ENCODE measurements around the gene SLC6A12.

SLC6A12 gene

GRCh38 chr12:234891-235415 lies 21.0 kb upstream of the SLC6A12 start:
- DNase-seq (ENCODE audit: low read depth in 2 of 2): no peak

GRCh38 chr12:234019-234418 lies 20.1 kb upstream of the SLC6A12 start:
- no peak for DNase-seq (ENCODE audit: low read depth in 2 of 2)

GRCh38 chr12:233615-233968 lies 19.6 kb upstream of the SLC6A12 start:
- DNase-seq (ENCODE audit: low read depth in 2 of 2): no peak

- no peak for DNase-seq (ENCODE audit: low read depth in 2 of 2)
Observed at GRCh38 chr12:232731-233614, 19.0 kb upstream of the SLC6A12 start.

- no peak for DNase-seq (ENCODE audit: low read depth in 2 of 2)
Observed at GRCh38 chr12:230925-231671, 17.1 kb upstream of the SLC6A12 start.

- no peak for DNase-seq (ENCODE audit: low read depth in 2 of 2)
Observed at GRCh38 chr12:229441-230191, 15.7 kb upstream of the SLC6A12 start.

GRCh38 chr12:228846-229200 lies 14.9 kb upstream of the SLC6A12 start:
- DNase-seq (ENCODE audit: low read depth in 2 of 2): no peak

- DNase-seq (ENCODE audit: low read depth in 2 of 2): no peak
Observed at GRCh38 chr12:227923-228845, 14.2 kb upstream of the SLC6A12 start.

GRCh38 chr12:227286-227915 lies 13.4 kb upstream of the SLC6A12 start:
- no peak for DNase-seq (ENCODE audit: low read depth in 2 of 2)

- no peak for DNase-seq (ENCODE audit: low read depth in 2 of 2)
Observed at GRCh38 chr12:226401-226800, 12.4 kb upstream of the SLC6A12 start.

- no peak for DNase-seq (ENCODE audit: low read depth in 2 of 2)
Observed at GRCh38 chr12:225012-225411, 11.1 kb upstream of the SLC6A12 start.

GRCh38 chr12:224330-224729 lies 10.4 kb upstream of the SLC6A12 start:
- no peak for DNase-seq (ENCODE audit: low read depth in 2 of 2)

- DNase-seq (ENCODE audit: low read depth in 2 of 2): no peak
Observed at GRCh38 chr12:223841-224240, 9.9 kb upstream of the SLC6A12 start.

GRCh38 chr12:221736-222135 lies 7.8 kb upstream of the SLC6A12 start:
- DNase-seq (ENCODE audit: low read depth in 2 of 2): no peak

- DNase-seq (ENCODE audit: low read depth in 2 of 2): no peak
Observed at GRCh38 chr12:220946-221550, 7.1 kb upstream of the SLC6A12 start.

- no peak for DNase-seq (ENCODE audit: low read depth in 2 of 2)
Observed at GRCh38 chr12:220491-220890, 6.5 kb upstream of the SLC6A12 start.

GRCh38 chr12:219891-220352 lies 6.0 kb upstream of the SLC6A12 start:
- peak; percentile 58 to 66 for DNase-seq (ENCODE audit: low read depth in 2 of 2)

GRCh38 chr12:218728-219590 lies 5.0 kb upstream of the SLC6A12 start:
- no peak for DNase-seq (ENCODE audit: low read depth in 2 of 2)

GRCh38 chr12:218221-218620 lies 4.3 kb upstream of the SLC6A12 start:
- DNase-seq (ENCODE audit: low read depth in 2 of 2): no peak

Data from stimulated activated CD8-positive, alpha-beta memory T cell treated with anti-CD3 and anti-CD28 coated beads, Interleukin-15, amount 100 ng/mL, for 48 hours (primary cell).